Measurements from ENCODE around the gene CIB4. TPM values are rescaled to one million over a fixed set of nuclear protein-coding genes. Genes with fewer than 3 reads are reported as not detected.
A peak's percentile ranks its signal among the peaks of the same experiment; 100 is the strongest.

Gene CIB4
- total RNA-seq = not detected in 2 replicates

DNA sequence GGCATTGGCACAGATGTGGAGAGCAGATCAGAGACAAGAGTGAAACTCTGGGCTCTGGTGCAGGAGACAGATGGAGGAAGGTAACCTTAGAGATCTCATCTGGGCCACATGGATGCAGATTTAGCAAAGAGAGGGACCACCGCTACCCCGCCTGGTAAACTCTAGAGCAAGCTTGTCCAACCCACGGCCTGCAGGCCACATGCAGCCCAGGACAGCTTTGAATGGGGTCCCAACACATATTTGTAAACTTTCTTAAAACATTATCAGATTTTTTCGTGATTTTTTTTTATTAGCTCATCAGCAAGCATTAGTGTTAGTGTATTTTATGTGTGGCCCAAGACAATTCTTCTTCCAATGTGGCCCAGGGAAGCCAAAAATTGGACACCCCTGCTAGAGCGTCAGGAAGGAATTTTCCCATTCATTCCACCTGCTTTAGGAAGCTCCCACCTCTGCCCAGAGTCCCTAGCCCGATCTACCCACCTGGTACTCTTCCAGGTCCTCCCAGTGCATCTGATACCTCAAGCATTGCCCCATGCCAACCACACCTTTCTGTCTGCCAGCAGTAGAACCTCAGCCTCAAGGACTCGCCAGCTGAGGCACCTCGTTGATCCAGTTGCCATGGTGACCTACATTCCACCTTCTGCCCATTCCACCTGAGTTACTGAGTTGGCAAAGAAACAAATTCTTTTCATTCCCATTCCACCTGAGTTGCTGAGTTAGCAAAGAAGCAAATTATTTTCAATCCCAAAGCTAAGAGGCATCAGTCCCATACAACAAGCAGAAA is at the start of gene CIB4:
Gene CIB4 (minus strand): TSS at position 586 of the 784 bp plus-strand sequence. CDS start 52 bp downstream, at position 534.
- Histone ChIP-seq H3K4me3 (ENCODE audit: low read depth, low read length) (no peak within 1 kb of the TSS), H3K36me3 (ENCODE audit: control insufficient read depth, insufficient read depth, low read length) (no peaks in the 10 kb centered on the region), H3K27me3 (ENCODE audit: control insufficient read depth, insufficient read depth, low read length) (peaks cover 1% of the 10 kb centered on the region)
- FAIRE-seq (peak; percentile 64), DNase-seq (ENCODE audit: low read depth) (peak; percentile 47)
- TF ChIP-seq, protein P1, sequence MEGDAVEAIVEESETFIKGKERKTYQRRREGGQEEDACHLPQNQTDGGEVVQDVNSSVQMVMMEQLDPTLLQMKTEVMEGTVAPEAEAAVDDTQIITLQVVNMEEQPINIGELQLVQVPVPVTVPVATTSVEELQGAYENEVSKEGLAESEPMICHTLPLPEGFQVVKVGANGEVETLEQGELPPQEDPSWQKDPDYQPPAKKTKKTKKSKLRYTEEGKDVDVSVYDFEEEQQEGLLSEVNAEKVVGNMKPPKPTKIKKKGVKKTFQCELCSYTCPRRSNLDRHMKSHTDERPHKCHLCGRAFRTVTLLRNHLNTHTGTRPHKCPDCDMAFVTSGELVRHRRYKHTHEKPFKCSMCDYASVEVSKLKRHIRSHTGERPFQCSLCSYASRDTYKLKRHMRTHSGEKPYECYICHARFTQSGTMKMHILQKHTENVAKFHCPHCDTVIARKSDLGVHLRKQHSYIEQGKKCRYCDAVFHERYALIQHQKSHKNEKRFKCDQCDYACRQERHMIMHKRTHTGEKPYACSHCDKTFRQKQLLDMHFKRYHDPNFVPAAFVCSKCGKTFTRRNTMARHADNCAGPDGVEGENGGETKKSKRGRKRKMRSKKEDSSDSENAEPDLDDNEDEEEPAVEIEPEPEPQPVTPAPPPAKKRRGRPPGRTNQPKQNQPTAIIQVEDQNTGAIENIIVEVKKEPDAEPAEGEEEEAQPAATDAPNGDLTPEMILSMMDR (IDR thresholded peaks at IDR 0.05; ENCODE audit: insufficient read depth, low read length, severe bottlenecking) = no peak

DNA sequence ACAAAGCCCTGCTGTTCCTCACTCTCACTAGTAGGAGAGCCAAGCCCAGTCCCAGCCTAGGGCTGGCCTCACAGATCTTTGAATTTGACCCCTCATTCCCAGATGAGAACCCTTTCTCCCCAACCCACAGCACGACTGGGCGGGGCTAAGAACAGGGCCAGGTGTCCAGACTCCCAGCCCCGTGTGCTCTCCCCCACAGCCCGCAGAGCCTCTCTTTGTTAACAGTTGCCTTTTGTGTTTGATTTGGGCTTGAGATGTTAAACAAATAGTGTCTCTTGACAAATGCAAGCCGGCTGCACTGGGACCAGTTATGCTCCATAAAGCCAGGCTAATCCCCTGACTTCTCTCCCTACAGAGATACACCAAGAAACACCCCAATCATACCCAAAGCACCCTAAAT is 46.6 kb upstream of the CIB4 start:
- H3K4me3 ChIP-seq (ENCODE audit: low read depth, low read length) = no peak overlapping the region
- H3K36me3 ChIP-seq (ENCODE audit: control insufficient read depth, insufficient read depth, low read length) = no peaks in the 10 kb centered on the region
- TF ChIP-seq, protein P1 (IDR thresholded peaks at IDR 0.05; ENCODE audit: insufficient read depth, low read length, severe bottlenecking) = no peak
- DNase-seq (ENCODE audit: low read depth) = no peak
- FAIRE-seq = no peak
- H3K27me3 ChIP-seq (ENCODE audit: control insufficient read depth, insufficient read depth, low read length) = peaks cover 14% of the 10 kb centered on the region

DNA sequence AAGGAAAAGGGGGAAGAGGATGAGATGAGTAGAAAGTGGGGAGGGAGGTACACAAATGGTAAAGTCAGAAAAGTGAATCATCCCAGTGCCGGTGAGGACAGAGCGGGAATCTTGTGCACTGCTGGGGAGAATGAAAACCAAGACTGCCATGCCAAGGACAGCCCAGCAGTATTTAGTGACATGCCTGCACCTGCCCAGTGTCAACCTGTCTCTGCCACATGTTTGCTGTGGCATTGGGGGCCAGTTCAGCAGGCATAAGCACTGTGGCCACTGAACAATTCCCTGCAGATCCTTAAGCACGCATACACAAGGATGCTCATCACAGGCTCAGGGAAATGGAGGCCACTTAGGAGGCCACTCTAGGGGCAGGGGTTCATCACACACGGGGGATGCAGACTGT is 46.2 kb upstream of the CIB4 start:
- no peaks in the 10 kb centered on the region for H3K36me3 ChIP-seq (ENCODE audit: control insufficient read depth, insufficient read depth, low read length)
- peak; percentile 88 for FAIRE-seq
- peak; percentile 25 for DNase-seq (ENCODE audit: low read depth)

DNA sequence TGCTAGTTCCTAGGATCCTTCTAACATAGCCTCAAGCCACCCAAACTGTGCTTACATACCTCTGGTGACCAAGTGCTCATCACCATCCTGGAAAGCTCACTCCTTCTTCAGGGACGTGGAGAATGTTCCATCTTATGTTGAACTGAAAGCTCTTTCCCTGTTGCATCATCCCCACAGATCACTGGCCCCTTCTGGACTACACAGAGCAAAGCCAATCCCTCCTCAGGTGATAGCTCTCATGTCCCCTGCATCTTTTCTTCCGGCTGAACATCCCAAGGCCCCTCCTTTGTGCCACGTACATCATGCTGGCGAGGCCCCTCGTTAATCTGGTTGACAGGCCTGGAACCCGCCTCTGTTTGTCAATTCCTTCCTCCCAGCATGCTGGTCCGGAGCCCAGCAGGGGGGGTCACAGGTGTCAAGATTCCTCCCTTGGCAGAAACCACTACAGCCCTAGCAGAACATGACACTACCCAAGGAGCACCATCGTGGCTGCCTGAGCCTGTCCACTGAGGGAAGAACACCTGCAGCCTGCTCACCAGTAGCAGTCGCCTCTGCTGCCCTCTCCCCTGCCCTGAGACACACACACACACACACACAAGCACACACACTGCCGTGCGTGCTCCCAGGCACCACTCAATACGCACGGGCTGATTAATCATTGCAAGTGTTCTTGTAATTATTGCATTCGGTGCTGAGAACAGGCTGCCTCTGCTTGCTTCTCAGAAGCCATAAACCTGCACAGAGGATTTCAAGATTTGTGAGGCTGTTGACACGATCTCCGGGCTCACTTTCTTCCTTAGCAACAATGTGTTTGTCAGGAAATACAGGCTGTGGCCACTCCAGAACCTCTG is 45.0 kb upstream of the CIB4 start:
- peaks cover 14% of the 10 kb centered on the region for H3K27me3 ChIP-seq (ENCODE audit: control insufficient read depth, insufficient read depth, low read length)
- TF ChIP-seq, protein P1 (IDR thresholded peaks at IDR 0.05; ENCODE audit: insufficient read depth, low read length, severe bottlenecking) = no peak
- FAIRE-seq = no peak
- H3K36me3 ChIP-seq (ENCODE audit: control insufficient read depth, insufficient read depth, low read length) = no peaks in the 10 kb centered on the region
- H3K4me3 ChIP-seq (ENCODE audit: low read depth, low read length) = no peak overlapping the region
- no peak for DNase-seq (ENCODE audit: low read depth)

More for the DNA sequence above, 46.2 kb upstream of the CIB4 start:
- Histone ChIP-seq H3K4me3 (ENCODE audit: low read depth, low read length) (no peak overlapping the region), H3K27me3 (ENCODE audit: control insufficient read depth, insufficient read depth, low read length) (peaks cover 14% of the 10 kb centered on the region)
- TF ChIP-seq, protein P1 (IDR thresholded peaks at IDR 0.05; ENCODE audit: insufficient read depth, low read length, severe bottlenecking) = no peak

DNA sequence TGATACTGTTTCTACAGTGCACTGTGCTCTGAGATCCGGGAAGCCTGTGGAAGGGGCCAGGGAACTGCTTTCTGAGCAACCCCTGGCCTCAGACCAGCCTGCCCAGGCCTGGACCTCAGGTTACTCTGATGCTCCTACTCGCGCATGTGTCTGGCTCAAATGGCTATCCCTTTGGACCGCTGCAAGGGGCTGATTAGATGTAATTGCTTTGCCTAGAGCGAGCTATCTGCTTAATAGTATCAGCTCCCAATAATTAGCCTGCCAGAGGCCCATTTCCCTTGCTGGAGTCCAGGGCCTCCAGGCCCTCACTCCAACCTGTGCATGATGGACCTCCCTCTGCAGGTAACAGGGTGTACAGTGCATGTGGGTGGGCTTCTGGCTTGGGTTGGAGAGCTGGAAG is 44.2 kb upstream of the CIB4 start:
- FAIRE-seq = no peak
- no peak for DNase-seq (ENCODE audit: low read depth)
- Histone ChIP-seq H3K36me3 (ENCODE audit: control insufficient read depth, insufficient read depth, low read length) (no peaks in the 10 kb centered on the region), H3K27me3 (ENCODE audit: control insufficient read depth, insufficient read depth, low read length) (peaks cover 14% of the 10 kb centered on the region), H3K4me3 (ENCODE audit: low read depth, low read length) (no peak overlapping the region)
- TF ChIP-seq, protein P1 (IDR thresholded peaks at IDR 0.05; ENCODE audit: insufficient read depth, low read length, severe bottlenecking) = no peak

Measured in bronchial epithelial cell (primary cell).